SK-N-SH treated with all-trans-retinoic acid at 6 μM for 48 hours (cell line): ENCODE measurements around the gene ZNF700.
"Not testable (repeated sequence)": the region's sequence is repeated elsewhere in the genome, so short reads cannot be mapped to it uniquely, and the experiment has no call there.

ENCODE experiments used
- ARNTL ChIP-seq: fragments of 450-650 bp; formaldehyde crosslinking; IDR thresholded peaks from 2 replicates; pipeline ENCODE4 v1.5.0; 2020; ENCODE audit warnings: low read depth, mild to moderate bottlenecking, moderate library complexity, borderline replicate concordance
- CREB5 ChIP-seq: fragments of 250-450 bp; sonication (Bioruptor Pico); IDR thresholded peaks from 2 replicates; pipeline ENCODE4 v1.5.1; 2020; ENCODE audit warnings: low read depth, mild to moderate bottlenecking, moderate library complexity
- GLIS3 ChIP-seq: fragments of 250-450 bp; sonication (Bioruptor Pico); IDR thresholded peaks from 2 replicates; pipeline ENCODE4 v1.5.0; 2020; ENCODE audit warnings: mild to moderate bottlenecking, moderate library complexity
- TOX ChIP-seq: fragments of 250-450 bp; sonication (Bioruptor Pico); IDR thresholded peaks from 2 replicates; pipeline ENCODE4 v1.8.0; 2021; ENCODE audit warnings: mild to moderate bottlenecking, moderate library complexity, borderline replicate concordance
- TF ChIP-seq, protein P1 (sequence below): fragments of 250-450 bp; sonication (Bioruptor Pico); IDR thresholded peaks from 2 replicates; pipeline ENCODE4 v1.8.0; 2020; ENCODE audit warnings: mild to moderate bottlenecking, moderate library complexity, borderline replicate concordance

GRCh38 chr19:11914417-11915051 is 10.4 kb upstream of the ZNF700 start:
- not testable (repeated sequence) for TF ChIP-seq ARNTL, TOX, CREB5, GLIS3 (CRISPR knock-in tag)
- TF ChIP-seq, protein P1, sequence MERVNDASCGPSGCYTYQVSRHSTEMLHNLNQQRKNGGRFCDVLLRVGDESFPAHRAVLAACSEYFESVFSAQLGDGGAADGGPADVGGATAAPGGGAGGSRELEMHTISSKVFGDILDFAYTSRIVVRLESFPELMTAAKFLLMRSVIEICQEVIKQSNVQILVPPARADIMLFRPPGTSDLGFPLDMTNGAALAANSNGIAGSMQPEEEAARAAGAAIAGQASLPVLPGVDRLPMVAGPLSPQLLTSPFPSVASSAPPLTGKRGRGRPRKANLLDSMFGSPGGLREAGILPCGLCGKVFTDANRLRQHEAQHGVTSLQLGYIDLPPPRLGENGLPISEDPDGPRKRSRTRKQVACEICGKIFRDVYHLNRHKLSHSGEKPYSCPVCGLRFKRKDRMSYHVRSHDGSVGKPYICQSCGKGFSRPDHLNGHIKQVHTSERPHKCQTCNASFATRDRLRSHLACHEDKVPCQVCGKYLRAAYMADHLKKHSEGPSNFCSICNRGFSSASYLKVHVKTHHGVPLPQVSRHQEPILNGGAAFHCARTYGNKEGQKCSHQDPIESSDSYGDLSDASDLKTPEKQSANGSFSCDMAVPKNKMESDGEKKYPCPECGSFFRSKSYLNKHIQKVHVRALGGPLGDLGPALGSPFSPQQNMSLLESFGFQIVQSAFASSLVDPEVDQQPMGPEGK: not testable (repeated sequence)
